NCI-H2227 treated with DMSO at 0.1 percent for 48 hours (cell line): ENCODE measurements around the gene REEP1.

Experiments
- DNase-seq: peaks from one replicate; lab custom pipeline; 2025; lab: John Stamatoyannopoulos, UW

The REEP1 gene

GRCh38 chr2:86337244-86337835 is at the start of gene REEP1:
REEP1 (minus strand) TSS chr2:86337626; CDS start chr2:86337510, 116 bp downstream.
- no peak for DNase-seq

GRCh38 chr2:86383844-86384243 is 46.4 kb upstream of the REEP1 start:
- no peak for DNase-seq

GRCh38 chr2:86382698-86383097 is 45.3 kb upstream of the REEP1 start:
- DNase-seq: no peak

- no peak for DNase-seq
Measured at GRCh38 chr2:86382108-86382507, 44.7 kb upstream of the REEP1 start.

- no peak for DNase-seq
Measured at GRCh38 chr2:86378469-86378868, 41.0 kb upstream of the REEP1 start.

- DNase-seq: no peak
Measured at GRCh38 chr2:86375623-86376022, 38.2 kb upstream of the REEP1 start.

- DNase-seq: no peak
Measured at GRCh38 chr2:86372641-86373502, 35.4 kb upstream of the REEP1 start.

GRCh38 chr2:86372133-86372532 is 34.7 kb upstream of the REEP1 start:
- no peak for DNase-seq

- no peak for DNase-seq
Measured at GRCh38 chr2:86371527-86371926, 34.1 kb upstream of the REEP1 start.

- DNase-seq: no peak
Measured at GRCh38 chr2:86370579-86370978, 33.2 kb upstream of the REEP1 start.

- DNase-seq: peak; percentile 12
Measured at GRCh38 chr2:86368161-86368824, 30.9 kb upstream of the REEP1 start.

GRCh38 chr2:86367499-86367777 is 30.0 kb upstream of the REEP1 start:
- no peak for DNase-seq

GRCh38 chr2:86366651-86367498 is 29.4 kb upstream of the REEP1 start:
- DNase-seq: no peak

GRCh38 chr2:86364894-86365293 is 27.5 kb upstream of the REEP1 start:
- DNase-seq: no peak

GRCh38 chr2:86360776-86361175 is 23.4 kb upstream of the REEP1 start:
- no peak for DNase-seq

- DNase-seq: no peak
Measured at GRCh38 chr2:86358957-86359356, 21.5 kb upstream of the REEP1 start.

GRCh38 chr2:86357392-86357963 is 20.1 kb upstream of the REEP1 start:
- DNase-seq: no peak

- DNase-seq: no peak
Measured at GRCh38 chr2:86352727-86353221, 15.3 kb upstream of the REEP1 start.

GRCh38 chr2:86352137-86352726 is 14.8 kb upstream of the REEP1 start:
- DNase-seq: no peak

GRCh38 chr2:86350751-86351150 is 13.3 kb upstream of the REEP1 start:
- no peak for DNase-seq

GRCh38 chr2:86347401-86347800 is 10.0 kb upstream of the REEP1 start:
- no peak for DNase-seq
